ENCODE data around the gene ATF6. TPM values are rescaled to one million over a fixed set of nuclear protein-coding genes. Genes with fewer than 3 reads are reported as not detected.

Gene ATF6
- total and polyA plus RNA-seq, 2 of the 8 experiments (the other 6 are each of a cell fraction or from before 2014, with no cell fraction given), result 4.6 to 10.0 TPM

DNA sequence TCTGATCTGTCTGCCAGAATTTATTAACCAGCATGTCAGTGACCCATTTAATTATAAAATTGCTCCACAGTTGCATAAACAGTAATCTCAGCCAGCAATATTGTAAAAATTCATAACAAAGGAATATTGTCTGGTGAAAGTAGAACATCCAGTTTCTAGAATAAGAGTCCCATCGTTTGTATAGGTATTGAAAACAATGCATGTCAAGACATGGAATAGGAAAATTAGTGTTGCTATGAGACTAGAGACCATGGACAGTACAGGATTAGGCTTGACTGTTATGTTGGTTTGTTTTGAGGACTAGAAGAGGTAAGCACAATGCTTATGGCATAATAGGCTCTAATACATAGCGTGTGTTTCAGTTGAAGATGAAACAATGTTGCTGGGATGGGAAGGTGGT lies 37.1 kb downstream of the ATF6 start:
- Histone ChIP-seq H4K5ac (ENCODE audit: insufficient read length, low read depth, low read length) (no peak overlapping the region), H2BK20ac (ENCODE audit: low read length) (no peak overlapping the region), H4K8ac (ENCODE audit: extremely low read depth, insufficient read depth, low read length) (no peak overlapping the region), H2AFZ (ENCODE audit: low read length) (no peak overlapping the region), H4K20me1 (replicated peaks in 1 of 2; ENCODE audit: control insufficient read depth in 1 of 2, insufficient read depth in 2 of 2, low read length in 2 of 2) (peaks cover 0 to 3% of the 10 kb centered on the region in 2 experiments), H3K23ac (ENCODE audit: insufficient read length) (no peak overlapping the region), H2BK5ac (ENCODE audit: low read depth, low read length) (no peak overlapping the region), H2BK12ac (ENCODE audit: low read depth, low read length) (no peak overlapping the region), H3K9ac (replicated peaks in 1 of 4; ENCODE audit: extremely low read depth in 1 of 4, low read depth in 3 of 4, low read length in 3 of 4) (no peak overlapping the region), H3K4me3 (ENCODE audit: extremely low read depth in 1 of 4, insufficient read depth in 2 of 4, low read depth in 3 of 4, low read length in 4 of 4) (no peak overlapping the region), H3K56ac (replicated peaks; ENCODE audit: insufficient read length, low read depth, low read length) (no peak overlapping the region), H2AK5ac (ENCODE audit: low read depth, low read length) (no peak overlapping the region), H3K4me2 (ENCODE audit: insufficient read depth in 1 of 2, low read depth in 2 of 2, low read length in 2 of 2) (no peak overlapping the region), H3K79me1 (ENCODE audit: low read depth, low read length) (no peaks in the 10 kb centered on the region), H3K14ac (ENCODE audit: insufficient read length) (no peak overlapping the region), H3K18ac (ENCODE audit: extremely low read depth, low read length) (no peak overlapping the region), H3K9me3 (ENCODE audit: insufficient read depth in 2 of 2, low read depth in 1 of 2, low read length in 1 of 2) (no peaks in the 10 kb centered on the region; a peak in 1 of 4 replicates), H2BK120ac (replicated peaks; ENCODE audit: low read depth, low read length) (no peak overlapping the region), H3K4me1 (replicated peaks in 1 of 4; ENCODE audit: control insufficient read depth in 3 of 4, insufficient read depth in 4 of 4, low read length in 3 of 4) (peaks cover 0 to 4% (median 0%) of the 10 kb centered on the region in 4 experiments; a peak in 1 of 7 replicates), H3K27me3 (replicated peaks in 1 of 4; ENCODE audit: control insufficient read depth in 3 of 4, extremely low read depth in 1 of 4, insufficient read depth in 3 of 4, low read length in 3 of 4) (no peaks in the 10 kb centered on the region), H3K79me2 (ENCODE audit: control insufficient read depth in 1 of 2, insufficient read depth in 2 of 2, low read length in 2 of 2) (no peaks in the 10 kb centered on the region), H3K27ac (ENCODE audit: low read depth, low read length) (no peak overlapping the region), H4K91ac (replicated peaks; ENCODE audit: insufficient read length, low read length) (no peak overlapping the region), H3K36me3 (ENCODE audit: control insufficient read depth in 2 of 4, insufficient read depth in 4 of 4, low read length in 3 of 4) (no peaks in the 10 kb centered on the region), H2BK15ac (ENCODE audit: low read length) (no peak overlapping the region), H3K23me2 (ENCODE audit: low read depth, low read length) (no peaks in the 10 kb centered on the region), H3K4ac (replicated peaks; ENCODE audit: insufficient read length, low read depth, low read length) (no peak overlapping the region)
- no peak for FAIRE-seq
- DNase-seq (ENCODE audit: low read depth in 1 of 2, low spot score in 2 of 2), result no peak
- 92% methylated on average over 2 of the region's 2 CpGs; no CpG with 5 or more reads in 1 of the 2 experiments for WGBS, 2 experiments (ENCODE audit: extremely low coverage in 1 of 2, insufficient coverage in 1 of 2, insufficient read length in 1 of 2, insufficient replicate concordance in 2 of 2, low coverage in 1 of 2, low lambda C conversion rate in 2 of 2, missing lambda C conversion rate in 1 of 2)
- no peak for TF ChIP-seq SIRT6 (IDR thresholded peaks at IDR 0.05; ENCODE audit: low read length)
- TF ChIP-seq KDM4A (IDR thresholded peaks at IDR 0.05; ENCODE audit: low read depth, low read length, severe bottlenecking), result no peak
- no peak for TF ChIP-seq CTBP2 (IDR thresholded peaks at IDR 0.05; ENCODE audit: borderline replicate concordance, insufficient read depth, insufficient read length, low read length)
- no peak for TF ChIP-seq BACH1 (IDR thresholded peaks at IDR 0.05; ENCODE audit: low read length)
- no peak for TF ChIP-seq RFX5 (IDR thresholded peaks at IDR 0.05; ENCODE audit: borderline replicate concordance, low read depth, low read length)
- ChIA-PET CTCF (ENCODE audit: partially characterized antibody) (interaction anchor here (0.7 kb wide), 1 partner anchor 35 kb away, joined by 3 read pairs; no protein-coding TSS in a partner anchor), POLR2A (ENCODE audit: partially characterized antibody) (interaction anchor here (0.7 kb wide), 1 partner anchor 32 kb away, joined by 3 read pairs; no protein-coding TSS in a partner anchor)

Measured in H1 (cell line).